HTERT RPE-1 (cell line): Measurements from ENCODE around the gene STAG2.
"Not testable (repeated sequence)": the region's sequence is repeated elsewhere in the genome, so short reads cannot be mapped to it uniquely, and the experiment has no call there.

Source experiments
- in situ Hi-C: fragments of 300-500 bp; cut with MboI; formaldehyde crosslinking; loops from 4 replicates; pipeline ENCODE4 v1.14.3; 2020; ENCODE audit warnings: low sequenced_read_pairs

STAG2 gene

DNA sequence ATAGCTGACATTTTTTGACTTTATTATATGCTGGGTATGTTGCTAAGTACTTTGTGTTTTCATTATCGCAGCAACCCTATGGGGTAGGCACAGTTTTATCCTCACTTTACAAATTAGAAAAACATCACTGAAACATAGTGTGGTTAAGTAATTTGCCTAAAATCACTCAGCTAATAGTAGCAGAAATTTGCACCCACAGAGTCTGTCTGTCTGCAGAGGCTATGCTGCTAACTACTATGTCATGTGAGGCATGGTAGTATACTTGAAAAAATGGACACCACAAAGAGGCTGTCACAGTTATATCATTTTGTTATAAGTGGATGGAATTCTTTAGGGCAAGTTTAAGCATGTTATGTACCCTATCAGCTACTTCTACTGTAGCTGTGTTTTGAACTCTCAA is 69.0 kb downstream of the STAG2 start:
- in situ Hi-C loops = no loop called here

DNA sequence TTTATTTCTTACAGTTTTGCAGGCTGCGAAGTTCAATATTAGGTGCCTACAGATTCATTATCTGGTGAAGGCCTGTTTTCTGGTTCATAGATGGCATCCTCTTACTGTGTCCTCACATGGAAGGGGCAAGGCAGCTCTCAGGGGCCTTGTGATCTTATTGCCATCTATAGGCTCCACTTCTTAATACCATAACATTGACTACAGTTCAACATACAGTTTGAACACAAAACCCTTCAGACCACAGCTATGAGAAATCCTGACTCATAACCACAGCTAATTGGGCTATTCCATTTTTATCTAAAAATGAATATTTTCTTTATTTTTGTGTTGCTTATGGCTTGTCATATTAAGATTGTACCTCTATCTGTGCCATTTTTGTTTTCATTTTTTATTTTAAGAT is 72.3 kb downstream of the STAG2 start:
- in situ Hi-C loops = no loop called here

GRCh38 chrX:124035657-124036056 is 74.2 kb downstream of the STAG2 start:
- in situ Hi-C loops = no loop called here

GRCh38 chrX:124042042-124042441 is 80.5 kb downstream of the STAG2 start:
- in situ Hi-C loops = no loop called here

DNA sequence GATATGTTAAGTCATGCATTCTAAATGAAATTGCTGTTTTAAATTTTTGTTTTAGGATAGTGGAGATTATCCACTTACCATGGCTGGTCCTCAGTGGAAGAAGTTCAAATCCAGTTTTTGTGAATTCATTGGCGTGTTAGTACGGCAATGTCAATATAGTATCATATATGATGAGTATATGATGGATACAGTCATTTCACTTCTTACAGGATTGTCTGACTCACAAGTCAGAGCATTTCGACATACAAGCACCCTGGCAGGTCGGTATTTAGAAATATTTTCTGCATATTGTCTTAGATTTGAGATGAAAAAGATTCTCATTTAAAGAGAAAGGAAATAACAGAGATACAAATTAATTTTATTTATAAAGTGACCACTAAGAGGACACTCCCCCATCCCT is 83.6 kb downstream of the STAG2 start:
- in situ Hi-C loops = no loop called here

DNA sequence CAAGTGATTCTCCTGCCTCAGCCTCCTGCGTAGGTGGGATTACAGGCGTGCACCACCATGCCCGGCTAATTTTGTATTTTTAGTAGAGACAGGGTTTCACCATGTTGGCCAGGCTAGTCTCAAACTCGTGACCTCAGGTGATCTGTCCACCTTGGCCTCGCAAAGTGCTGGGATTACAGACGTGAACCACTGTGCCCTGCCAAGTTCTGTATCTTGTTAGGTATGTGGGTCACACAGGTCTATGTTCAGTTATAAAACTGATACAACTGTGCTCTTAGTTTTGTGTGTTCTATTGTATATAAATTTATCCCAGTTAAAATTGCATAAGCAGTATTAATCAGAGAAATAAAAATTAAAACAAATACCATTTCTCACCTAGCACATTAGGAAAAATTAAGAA is 122.9 kb downstream of the STAG2 start:
- in situ Hi-C loops = not testable (repeated sequence)

DNA sequence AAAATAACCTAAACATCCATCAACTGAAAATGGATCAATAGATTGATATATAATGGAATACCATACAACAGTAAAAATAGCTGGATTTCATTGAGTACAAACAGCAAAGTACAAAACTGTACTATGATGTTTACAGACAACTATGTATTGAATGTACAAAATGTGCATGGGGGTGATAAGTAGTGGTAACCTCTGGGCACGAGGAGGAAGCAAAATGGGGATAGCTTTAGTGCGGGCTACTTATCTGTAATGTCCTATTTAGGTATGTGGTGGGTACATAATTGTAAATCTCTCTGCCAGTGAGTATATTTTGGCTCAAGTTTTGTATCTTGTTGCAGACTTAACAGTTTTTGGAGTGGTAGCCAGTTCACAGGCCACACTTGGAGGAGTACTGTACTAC is 123.6 kb downstream of the STAG2 start:
- in situ Hi-C loops = no loop called here

- in situ Hi-C loops = no loop called here
Observed at GRCh38 chrX:124086411-124086810, 124.9 kb downstream of the STAG2 start.

DNA sequence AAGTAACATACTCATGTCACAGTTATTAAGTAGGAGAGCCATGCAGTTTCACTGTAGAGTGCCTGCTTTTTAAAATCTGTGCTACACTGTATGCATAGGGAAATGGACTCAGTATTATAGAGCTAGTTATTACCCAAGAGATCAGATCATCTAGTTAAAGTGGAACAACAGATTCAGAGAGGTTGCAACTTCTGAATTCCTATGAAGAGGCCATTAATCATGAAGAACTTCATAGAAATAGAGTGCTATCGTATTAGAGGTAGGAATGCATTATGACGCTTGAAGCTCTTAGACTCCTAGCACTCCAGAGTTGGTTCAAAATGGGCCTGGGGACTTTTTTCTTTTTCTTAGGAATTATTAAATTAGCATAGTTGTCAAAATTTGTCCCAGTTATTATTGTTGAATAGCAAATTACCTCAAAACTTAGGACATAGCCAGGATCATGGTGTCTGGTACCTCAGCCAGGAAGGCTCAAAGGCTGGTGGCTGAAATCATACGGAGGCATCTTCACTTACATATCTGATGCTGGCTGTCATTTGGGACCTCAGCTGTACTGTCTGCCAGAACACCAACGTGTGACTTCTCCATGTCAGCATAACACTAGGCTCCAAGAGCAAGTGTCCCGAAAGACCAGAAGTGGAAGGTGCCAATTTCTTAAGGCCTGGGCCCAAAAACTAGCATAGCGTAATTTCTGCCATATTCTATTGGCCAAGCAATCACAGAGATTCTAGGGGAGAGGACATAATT is 125.7 kb downstream of the STAG2 start:
- in situ Hi-C loops = no loop called here

DNA sequence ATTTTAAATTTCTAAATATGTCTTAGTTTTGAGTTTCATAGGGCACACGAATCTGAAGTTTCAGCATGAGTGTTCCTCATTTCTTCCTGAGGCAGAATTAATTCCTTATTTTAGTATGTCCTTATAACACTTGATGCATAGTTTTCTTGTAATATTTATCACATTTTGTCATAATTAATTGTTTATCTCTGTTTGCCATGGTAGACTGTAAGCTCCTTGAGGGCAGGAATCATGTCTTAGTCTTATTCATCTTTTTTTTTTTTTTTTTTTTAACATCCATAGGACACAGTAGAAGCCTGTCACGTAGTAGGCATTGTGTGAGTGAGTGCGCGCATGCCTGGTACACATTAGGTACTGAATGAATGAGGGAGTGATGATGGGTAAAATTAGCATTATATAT is 131.7 kb downstream of the STAG2 start:
- in situ Hi-C loops = no loop called here

- in situ Hi-C loops = no loop called here
Observed at GRCh38 chrX:124097116-124097515, 135.6 kb downstream of the STAG2 start.

GRCh38 chrX:124098089-124098488 is 136.6 kb downstream of the STAG2 start:
- in situ Hi-C loops = no loop called here

GRCh38 chrX:124103966-124104365 is 142.5 kb downstream of the STAG2 start:
- in situ Hi-C loops = no loop called here

DNA sequence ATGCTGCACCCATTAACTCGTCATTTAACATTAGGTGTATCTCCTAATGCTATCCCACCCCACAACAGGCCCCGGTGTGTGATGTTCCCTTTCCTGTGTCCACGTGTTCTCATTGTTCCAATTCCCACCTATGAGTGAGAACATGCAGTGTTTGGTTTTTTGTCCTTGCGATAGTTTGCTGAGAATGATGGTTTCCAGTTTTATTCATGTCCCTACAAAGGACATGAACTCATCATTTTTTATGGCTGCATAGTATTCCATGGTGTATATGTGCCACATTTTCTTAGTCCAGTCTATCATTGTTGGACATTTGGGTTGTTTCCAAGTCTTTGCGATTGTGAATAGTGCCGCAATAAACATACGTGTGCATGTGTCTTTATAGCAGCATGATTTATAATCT is 143.0 kb downstream of the STAG2 start:
- in situ Hi-C loops = not testable (repeated sequence)

DNA sequence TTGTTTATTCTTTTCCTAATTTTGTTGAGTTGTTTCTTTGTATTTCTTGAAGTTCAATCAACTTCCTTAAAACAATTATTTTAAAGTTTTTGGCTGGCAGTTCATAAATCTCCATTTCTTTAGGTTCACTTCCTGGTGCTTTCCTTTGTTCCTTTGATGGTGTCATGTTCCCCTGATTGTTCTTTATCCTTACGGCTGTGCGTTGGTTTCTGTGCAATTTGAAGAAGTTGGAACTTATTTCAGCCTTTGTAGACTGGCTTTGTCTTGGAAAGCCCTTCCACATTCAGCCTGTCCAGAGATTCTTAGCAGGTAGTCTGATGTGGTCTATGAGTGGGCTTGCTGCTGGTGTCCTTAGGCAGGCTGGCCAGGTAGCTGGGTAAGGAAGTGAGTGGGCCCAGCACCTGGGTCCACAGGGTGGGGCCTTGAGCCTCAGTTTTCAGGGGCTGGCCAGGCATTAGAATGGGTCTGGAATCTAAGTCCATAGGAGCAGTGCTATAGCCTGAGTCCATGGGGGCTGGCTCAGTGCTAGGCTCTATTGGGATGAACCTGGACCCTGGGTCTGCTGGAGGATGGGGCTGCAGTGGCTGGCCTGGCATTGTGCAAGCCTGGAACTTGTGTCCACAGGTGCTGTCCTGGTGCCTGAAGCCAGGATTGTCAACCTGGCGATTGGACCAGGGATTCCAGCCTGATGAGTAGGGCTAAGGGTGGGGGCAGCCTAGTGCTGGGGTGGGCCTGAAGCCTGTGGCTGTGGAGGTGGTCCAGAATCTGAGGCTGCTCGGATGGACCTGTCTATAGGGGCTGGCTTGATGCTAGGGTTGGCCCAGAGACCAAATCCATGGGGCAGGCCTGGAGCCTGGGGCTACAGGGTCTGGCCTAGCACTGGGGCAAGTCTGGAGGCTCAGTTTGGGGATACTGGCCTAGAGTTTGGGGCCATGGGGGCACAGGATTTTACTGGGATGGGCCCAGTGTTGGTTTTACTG is 152.4 kb downstream of the STAG2 start:
- in situ Hi-C loops = no loop called here

DNA sequence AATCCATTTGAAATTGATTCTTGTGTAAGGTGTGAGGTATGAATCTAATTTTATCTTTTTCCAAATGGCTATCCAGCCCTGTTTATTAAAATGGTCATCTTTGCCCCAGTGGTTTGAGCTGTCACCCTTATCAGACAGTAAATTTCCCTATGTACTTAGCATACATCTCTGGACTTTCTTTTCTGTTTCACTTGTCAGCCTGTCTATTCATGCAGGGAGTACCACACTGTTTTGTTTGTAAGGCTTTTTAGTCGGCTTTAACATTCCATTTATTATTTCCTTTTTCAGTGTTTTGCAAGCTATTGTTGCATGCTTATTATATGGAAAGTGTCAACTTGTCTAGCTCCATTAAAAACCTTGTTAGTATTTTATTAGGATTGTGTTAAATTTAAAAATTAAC is 155.8 kb downstream of the STAG2 start:
- in situ Hi-C loops = no loop called here

GRCh38 chrX:124125471-124125870 is 164.0 kb downstream of the STAG2 start:
- in situ Hi-C loops = no loop called here

DNA sequence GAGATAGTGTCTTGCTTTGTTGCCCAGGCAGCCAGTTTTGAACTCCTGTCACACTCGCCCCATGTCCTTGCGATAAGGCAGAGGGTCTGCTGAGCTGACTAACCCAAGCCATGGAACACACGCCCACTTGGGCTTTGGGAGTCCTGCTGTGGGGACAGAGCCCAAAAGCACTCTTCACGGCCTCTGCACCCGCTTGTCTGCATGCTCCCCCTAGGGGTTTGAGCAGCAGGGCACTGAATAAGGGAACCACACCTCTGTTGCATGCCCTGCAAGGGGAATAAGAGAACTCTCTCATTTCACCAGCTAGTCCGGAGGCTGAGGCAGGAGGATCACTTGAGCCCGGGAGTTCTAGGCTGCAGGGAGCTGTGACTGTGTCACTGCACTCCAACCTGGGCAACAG is 166.0 kb downstream of the STAG2 start:
- in situ Hi-C loops = no loop called here

DNA sequence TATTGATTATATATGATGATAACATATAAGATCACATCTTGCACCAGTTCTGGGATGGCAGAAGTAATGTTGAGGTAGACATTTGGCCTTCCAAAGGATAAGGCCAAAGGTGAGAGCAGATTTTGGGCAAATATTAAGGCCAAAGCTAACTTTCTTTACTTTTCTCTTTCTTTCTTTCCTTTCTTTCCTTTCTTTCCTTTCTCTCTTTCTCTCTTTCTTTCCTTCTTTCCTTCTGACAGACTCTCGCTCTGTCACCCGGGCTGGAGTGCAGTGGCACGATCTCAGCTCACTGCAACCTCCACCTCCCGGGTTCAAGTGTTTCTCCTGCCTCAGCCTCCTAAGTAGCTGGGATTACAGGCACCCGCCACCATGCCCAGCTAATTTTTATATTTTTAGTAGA is 170.9 kb downstream of the STAG2 start:
- in situ Hi-C loops = not testable (repeated sequence)

GRCh38 chrX:124145749-124146148 is 184.2 kb downstream of the STAG2 start:
- in situ Hi-C loops = no loop called here

DNA sequence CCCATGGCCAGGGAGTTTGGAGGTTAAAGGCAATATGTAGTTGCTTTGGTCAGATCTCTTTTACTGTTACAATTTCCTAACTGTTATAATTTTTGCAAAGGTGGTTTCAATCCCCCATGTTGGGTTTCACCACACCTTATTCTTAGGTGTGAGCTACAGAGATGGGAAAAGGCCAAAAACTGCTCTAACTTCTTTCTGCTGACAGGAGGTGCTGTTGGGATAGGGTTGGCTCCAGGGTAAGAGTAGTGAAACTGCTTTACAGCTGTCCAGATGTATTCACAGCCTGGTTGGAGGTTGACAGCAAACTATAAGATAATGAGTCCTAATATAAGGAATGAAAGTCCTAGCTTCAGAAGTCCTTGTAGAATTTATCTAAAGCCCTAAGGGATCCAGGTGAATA is 189.7 kb downstream of the STAG2 start:
- in situ Hi-C loops = no loop called here
